LNCAP (cell line): ENCODE results near the gene ACAD9.

Experiments used
- CTCF ChIP-seq: fragments of 450-650 bp; IDR thresholded peaks from 2 replicates; pipeline ENCODE4 v1.5.1; 2017; ENCODE audit warnings: mild to moderate bottlenecking

The ACAD9 gene

GRCh38 chr3:128932516-128933212 lies 53.2 kb downstream of the ACAD9 start:
- no peak for TF ChIP-seq CTCF

- TF ChIP-seq CTCF: no peak
Measured at GRCh38 chr3:128933213-128933921, 53.9 kb downstream of the ACAD9 start.

GRCh38 chr3:128933922-128934253 lies 54.5 kb downstream of the ACAD9 start:
- TF ChIP-seq CTCF: no peak

GRCh38 chr3:128935922-128936321 lies 56.5 kb downstream of the ACAD9 start:
- no peak for TF ChIP-seq CTCF

- TF ChIP-seq CTCF: no peak
Measured at GRCh38 chr3:128936341-128936740, 56.9 kb downstream of the ACAD9 start.

- TF ChIP-seq CTCF: no peak
Measured at GRCh38 chr3:128940252-128940651, 60.8 kb downstream of the ACAD9 start.

GRCh38 chr3:128942161-128942952 lies 62.9 kb downstream of the ACAD9 start:
- no peak for TF ChIP-seq CTCF
